ENCODE measurements around the gene STX17.

- TF ChIP-seq CTCF (IDR thresholded peaks at IDR 0.05): no peak
- no peak for TF ChIP-seq POLR2AphosphoS5 (IDR thresholded peaks at IDR 0.05)
- no peak for TF ChIP-seq POLR2A (IDR thresholded peaks at IDR 0.05)
Measured at GRCh38 chr9:99936947-99937587, 30.6 kb downstream of the STX17 start.
